HK-2 (cell line): ENCODE data around the gene CEP41.

Experiments used
- DNase-seq: peaks from one replicate; pipeline ENCODE4 v3.0.0-alpha.2; 2018; ENCODE audit not compliant: unreplicated experiment

The CEP41 gene

DNA sequence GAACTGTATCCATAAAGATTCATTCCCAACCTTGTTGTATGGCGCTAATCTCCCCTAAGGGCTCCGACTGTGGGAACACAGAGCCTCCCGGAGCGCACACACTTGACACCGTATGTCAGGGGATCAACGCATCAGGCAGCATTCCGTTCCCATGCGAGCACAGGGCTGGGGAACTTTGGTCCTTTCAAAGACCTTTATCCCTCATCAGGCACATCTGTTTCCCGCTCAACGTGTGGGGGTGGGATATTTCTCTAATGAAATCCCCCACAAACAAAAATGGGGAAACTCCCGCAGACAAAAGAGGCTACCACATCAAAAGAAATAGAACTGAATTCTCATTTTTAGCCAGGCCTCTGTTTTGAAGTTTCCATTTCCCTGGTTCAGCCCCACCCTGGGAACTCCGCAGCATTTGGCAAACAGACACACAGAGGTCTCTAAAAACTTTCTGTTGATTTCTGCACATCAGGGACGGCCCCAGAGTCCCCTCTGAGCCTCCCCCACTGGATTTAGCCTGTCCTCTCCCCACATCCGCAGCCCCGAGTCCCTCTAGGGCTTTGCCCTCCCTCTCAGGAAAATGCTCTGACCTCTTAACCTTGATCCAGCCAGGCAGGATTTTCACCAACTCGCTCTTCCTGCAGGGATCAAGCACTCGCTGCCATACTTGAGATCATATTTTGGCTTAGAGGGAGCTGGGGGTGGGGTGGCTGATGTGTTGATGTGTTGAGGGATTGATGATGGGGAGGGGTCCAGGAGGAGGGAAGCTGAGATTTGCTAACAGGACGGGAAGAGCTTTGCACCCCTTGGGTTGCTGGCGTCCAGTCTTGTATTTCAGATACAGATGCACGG lies 89.6 kb downstream of the CEP41 start:
- DNase-seq, result no peak

DNA sequence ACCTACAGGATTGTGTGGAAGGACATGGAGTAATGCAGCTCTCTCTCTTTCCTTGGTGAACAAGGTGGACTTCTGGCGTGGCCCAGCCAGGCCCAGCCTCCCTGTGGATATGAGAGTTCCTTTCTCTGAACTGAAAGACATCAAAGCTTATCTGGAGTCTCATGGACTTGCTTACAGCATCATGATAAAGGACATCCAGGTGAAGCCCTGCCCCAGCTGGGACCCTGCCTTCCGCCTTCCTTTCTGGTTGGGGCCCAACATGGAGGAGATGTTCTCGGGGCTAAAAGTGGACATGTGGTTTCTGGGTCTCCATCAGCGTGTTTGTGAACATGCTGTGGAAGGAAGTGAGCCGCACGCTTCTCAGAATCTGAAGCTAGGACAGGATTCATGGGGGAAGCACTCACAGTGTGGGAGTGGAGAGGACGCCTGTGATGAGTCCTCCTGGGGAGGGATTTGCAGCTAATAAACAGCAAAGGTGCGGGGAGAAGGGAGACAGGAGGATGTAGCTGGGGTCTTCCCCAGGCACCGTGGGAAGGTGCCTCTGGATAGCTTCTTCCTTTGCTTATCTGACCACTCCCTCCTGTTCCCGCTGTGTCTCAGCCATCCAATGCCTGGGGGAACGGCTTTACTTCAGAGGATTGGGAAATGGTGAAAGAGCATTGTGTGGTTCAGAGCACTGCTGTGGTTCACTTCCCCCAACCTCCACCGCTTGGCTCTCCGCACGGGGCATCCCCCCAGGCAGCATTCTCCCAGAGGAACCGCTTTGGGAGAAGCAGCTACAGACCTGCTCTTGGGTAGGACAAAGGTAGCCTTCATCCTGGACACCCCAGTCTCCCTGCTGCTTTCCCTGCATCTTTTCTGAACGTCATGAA lies 90.7 kb downstream of the CEP41 start:
- DNase-seq, result no peak

DNA sequence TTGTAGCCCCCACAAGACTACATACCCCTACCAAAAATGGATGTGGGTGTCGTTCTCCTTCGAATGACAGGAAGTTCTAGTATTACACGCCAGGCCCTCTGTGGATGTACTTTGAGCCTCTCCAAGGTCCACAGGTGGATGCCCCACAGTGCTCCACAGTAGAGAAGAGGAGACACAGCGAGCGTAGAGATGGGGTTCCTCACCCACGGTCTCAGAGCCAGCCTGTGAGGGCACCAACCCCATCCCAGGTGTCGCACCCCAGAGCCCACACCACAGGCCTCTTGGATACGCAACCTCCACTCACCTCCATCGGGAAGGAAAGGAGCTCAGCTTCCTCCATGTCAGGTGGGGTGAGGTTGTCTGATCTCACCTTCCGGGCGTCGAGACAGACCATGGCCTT lies 93.9 kb downstream of the CEP41 start:
- no peak for DNase-seq

DNA sequence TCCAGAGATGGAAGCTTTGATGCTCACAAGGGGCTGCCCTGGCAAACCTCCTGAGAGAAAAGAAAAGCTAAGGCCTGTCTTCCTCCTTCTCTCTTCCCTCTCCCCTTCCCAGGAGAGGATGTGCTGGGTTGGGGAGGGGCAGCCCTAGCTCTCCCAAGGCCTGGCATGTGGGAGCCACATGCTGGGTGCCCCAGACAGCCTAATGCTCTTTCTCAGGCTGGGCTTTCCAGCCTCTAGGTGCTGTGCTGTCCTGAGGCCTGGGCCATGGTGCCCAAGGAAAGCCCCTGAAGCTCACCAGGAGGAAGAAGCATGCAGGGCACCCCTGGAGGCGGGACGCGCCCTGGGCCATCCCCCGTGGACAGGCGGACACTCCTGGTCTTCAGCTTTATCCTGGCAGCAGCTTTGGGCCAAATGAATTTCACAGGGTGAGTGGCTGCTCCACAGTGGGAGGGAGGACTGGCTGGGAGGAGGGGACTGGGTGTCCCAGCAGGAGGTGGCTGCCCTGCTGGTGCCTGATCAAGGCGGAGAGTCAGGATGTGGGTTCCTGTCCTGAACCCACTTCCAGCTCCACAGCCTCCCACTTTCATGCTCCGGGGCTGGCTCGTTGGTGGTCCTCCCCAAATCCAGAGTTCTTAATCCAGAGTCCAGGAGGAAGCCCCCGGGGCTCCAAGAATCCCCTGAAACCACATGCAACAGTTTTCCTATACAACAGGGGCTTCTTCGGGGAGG lies 94.5 kb downstream of the CEP41 start:
- no peak for DNase-seq

DNA sequence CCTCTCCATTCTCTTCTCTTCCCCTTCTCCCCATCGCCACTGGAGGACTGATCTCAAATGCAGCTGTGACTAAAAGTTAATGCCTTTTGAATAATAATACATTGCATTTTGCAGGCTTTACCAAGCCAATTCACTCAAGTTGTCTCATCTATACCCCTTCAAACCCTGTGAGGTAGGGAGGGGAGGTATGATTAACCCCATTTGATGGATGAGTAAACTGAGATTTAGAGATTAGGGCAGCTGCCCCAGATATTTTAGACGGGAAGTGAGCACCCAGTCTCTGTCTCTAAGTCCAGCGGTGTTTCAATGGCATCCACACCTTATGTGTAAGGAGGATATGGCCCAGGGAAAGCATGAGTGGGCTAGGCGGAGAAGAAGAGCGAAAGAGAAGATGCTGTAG lies 95.1 kb downstream of the CEP41 start:
- DNase-seq, result no peak

DNA sequence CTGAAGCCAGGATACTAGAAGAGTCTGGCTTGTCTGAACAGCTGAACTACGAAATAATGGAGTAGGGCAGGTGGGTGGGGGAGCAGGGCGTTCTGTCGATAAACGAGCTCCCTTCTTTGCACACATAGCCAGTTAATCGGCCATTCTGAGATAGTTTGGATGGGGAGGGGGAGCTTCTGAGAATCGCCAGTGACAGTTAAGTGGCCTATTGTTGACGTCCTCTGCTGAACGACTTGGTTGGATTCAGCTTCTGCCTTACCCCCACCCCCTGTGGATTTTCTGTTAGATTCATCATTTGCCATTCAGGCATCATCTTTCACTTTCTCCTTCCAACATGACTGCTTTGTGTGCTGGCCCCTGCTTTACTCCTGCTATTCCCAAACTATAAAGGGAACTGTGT lies 95.7 kb downstream of the CEP41 start:
- no peak for DNase-seq

DNA sequence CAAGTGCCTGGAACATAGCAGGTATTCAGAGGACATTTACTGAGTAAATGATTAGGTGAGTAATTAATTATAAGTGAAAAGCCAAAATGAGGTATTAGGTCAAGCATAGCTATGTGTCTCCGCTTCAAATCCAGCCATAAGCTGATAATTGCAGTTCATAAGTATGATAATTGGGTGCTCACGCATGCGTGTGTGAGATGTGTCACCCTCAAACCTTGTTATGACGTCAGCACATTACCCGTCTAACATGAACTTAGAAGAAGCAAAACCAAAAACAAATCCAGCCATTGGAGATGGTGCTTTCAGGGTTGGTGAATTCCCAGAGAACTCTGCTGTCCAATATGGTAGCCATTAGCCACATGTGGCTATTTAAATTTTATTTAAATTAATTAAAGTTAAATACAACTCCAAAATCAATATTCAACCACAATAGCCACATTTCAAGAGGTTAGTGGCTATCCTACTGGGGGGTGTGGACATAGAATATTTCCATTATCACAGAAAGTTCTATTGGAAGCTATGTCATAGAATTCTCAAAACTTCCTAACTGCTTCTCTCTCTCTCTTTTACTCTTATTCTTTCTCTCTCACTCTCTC lies 96.4 kb downstream of the CEP41 start, which contains the start of gene CPA5:
Gene CPA5, plus strand, starts transcription at position 546 of the 596 bp plus-strand sequence. CDS start 1,670 bp downstream, outside the sequence.
- no peak for DNase-seq
